Lower leg skin (tissue), 3 donors: ENCODE measurements around the gene ARHGAP22.

Source experiments
- POLR2A ChIP-seq, 2 donors: fragments of 450-650 bp; IDR thresholded peaks; one replicate each; pipeline ENCODE4 v1.6.1; 2016 to 2017; ENCODE audit warnings: antibody characterized with exemption in 2 of 2, mild to moderate bottlenecking in 1 of 2, moderate library complexity in 1 of 2
- TF ChIP-seq, protein P1 (sequence below), 3 donors: fragments of 450-650 bp; IDR thresholded peaks; one replicate each; pipeline ENCODE4 v1.5.1; 2016; ENCODE audit warnings: antibody characterized with exemption in 3 of 3, mild to moderate bottlenecking in 3 of 3, moderate library complexity in 2 of 3

GRCh38 chr10:48487244-48487643 is 117.6 kb downstream of the ARHGAP22 start:
- TF ChIP-seq, protein P1, sequence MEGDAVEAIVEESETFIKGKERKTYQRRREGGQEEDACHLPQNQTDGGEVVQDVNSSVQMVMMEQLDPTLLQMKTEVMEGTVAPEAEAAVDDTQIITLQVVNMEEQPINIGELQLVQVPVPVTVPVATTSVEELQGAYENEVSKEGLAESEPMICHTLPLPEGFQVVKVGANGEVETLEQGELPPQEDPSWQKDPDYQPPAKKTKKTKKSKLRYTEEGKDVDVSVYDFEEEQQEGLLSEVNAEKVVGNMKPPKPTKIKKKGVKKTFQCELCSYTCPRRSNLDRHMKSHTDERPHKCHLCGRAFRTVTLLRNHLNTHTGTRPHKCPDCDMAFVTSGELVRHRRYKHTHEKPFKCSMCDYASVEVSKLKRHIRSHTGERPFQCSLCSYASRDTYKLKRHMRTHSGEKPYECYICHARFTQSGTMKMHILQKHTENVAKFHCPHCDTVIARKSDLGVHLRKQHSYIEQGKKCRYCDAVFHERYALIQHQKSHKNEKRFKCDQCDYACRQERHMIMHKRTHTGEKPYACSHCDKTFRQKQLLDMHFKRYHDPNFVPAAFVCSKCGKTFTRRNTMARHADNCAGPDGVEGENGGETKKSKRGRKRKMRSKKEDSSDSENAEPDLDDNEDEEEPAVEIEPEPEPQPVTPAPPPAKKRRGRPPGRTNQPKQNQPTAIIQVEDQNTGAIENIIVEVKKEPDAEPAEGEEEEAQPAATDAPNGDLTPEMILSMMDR (IDR thresholded peaks at IDR 0.05), result no peak
- TF ChIP-seq POLR2A (IDR thresholded peaks at IDR 0.05), result no peak
